Activated CD4-positive, CD25-positive, alpha-beta regulatory T cell treated with anti-CD3 and anti-CD28 coated beads, Interleukin-2, amount 50 U/mL, for 16 hours (primary cell): Measurements from ENCODE around the gene TSC22D1.

ENCODE experiments used
- DNase-seq: peaks from one replicate; pipeline ENCODE4 v3.0.0-alpha.2; 2020; ENCODE audit warnings: low read depth, low spot score

Gene TSC22D1

GRCh38 chr13:44429311-44429710 is 146.8 kb downstream of the TSC22D1 start:
- DNase-seq: no peak

GRCh38 chr13:44426461-44426860 is 149.7 kb downstream of the TSC22D1 start:
- no peak for DNase-seq

- no peak for DNase-seq
Measured at GRCh38 chr13:44425815-44426078, 150.4 kb downstream of the TSC22D1 start.

GRCh38 chr13:44425041-44425814 is 150.9 kb downstream of the TSC22D1 start:
- DNase-seq: no peak

GRCh38 chr13:44423824-44424223 is 152.3 kb downstream of the TSC22D1 start:
- no peak for DNase-seq

- no peak for DNase-seq
Measured at GRCh38 chr13:44422755-44423643, 153.1 kb downstream of the TSC22D1 start.

GRCh38 chr13:44421853-44422525 is 154.1 kb downstream of the TSC22D1 start:
- no peak for DNase-seq

GRCh38 chr13:44420376-44421220 is 155.5 kb downstream of the TSC22D1 start:
- DNase-seq: no peak

GRCh38 chr13:44417876-44418275 is 158.3 kb downstream of the TSC22D1 start:
- no peak for DNase-seq

GRCh38 chr13:44417446-44417845 is 158.7 kb downstream of the TSC22D1 start:
- DNase-seq: no peak

GRCh38 chr13:44416744-44417143 is 159.4 kb downstream of the TSC22D1 start:
- no peak for DNase-seq

GRCh38 chr13:44416301-44416700 is 159.8 kb downstream of the TSC22D1 start:
- no peak for DNase-seq

GRCh38 chr13:44415815-44416214 is 160.3 kb downstream of the TSC22D1 start:
- DNase-seq: no peak

GRCh38 chr13:44414716-44415115 is 161.4 kb downstream of the TSC22D1 start:
- DNase-seq: no peak

GRCh38 chr13:44413095-44413494 is 163.0 kb downstream of the TSC22D1 start:
- DNase-seq: no peak

- no peak for DNase-seq
Measured at GRCh38 chr13:44412346-44412935, 163.7 kb downstream of the TSC22D1 start.

GRCh38 chr13:44411841-44412240 is 164.3 kb downstream of the TSC22D1 start:
- no peak for DNase-seq

- DNase-seq: no peak
Measured at GRCh38 chr13:44410328-44410859, 165.7 kb downstream of the TSC22D1 start.

GRCh38 chr13:44409595-44409994 is 166.5 kb downstream of the TSC22D1 start:
- no peak for DNase-seq

- DNase-seq: no peak
Measured at GRCh38 chr13:44407891-44408290, 168.2 kb downstream of the TSC22D1 start.

- DNase-seq: no peak
Measured at GRCh38 chr13:44407379-44407778, 168.8 kb downstream of the TSC22D1 start.
